Tibial artery (tissue), 4 donors: Measurements from ENCODE around the gene INPP4B.

Source experiments
- DNase-seq, 2 donors: peaks; one replicate each; pipeline ENCODE4 v3.0.0-alpha.2; 2019
- H3K27ac ChIP-seq, 2 donors: fragments of 200-600 bp; sonication (generic) in 1 of 2; 1 replicate in 1 of 2; 2 replicates in 1 of 2; pipeline ENCODE4 v1.5.1; 2018 to 2019; ENCODE audit warnings: mild to moderate bottlenecking in 1 of 2
- H3K27me3 ChIP-seq, 2 donors: fragments of 200-600 bp; sonication (generic) in 1 of 2; one replicate each; pipeline versions ENCODE4 v1.5.1 to v1.6.0; 2016 to 2019
- H3K36me3 ChIP-seq, 3 donors: fragments of 200-600 bp; sonication (generic) in 2 of 3; one replicate each; pipeline ENCODE4 v1.5.1; 2016 to 2019; ENCODE audit warnings: mild to moderate bottlenecking in 2 of 3
- H3K4me1 ChIP-seq, 4 donors: fragments of 200-600 bp; sonication (generic) in 2 of 4; 1 replicate in 3 of 4; 2 replicates in 1 of 4; pipeline ENCODE4 v1.5.1; 2016 to 2019
- H3K4me3 ChIP-seq, 2 donors: fragments of 200-600 bp; sonication (generic) in 1 of 2; 1 replicate in 1 of 2; 2 replicates in 1 of 2; pipeline ENCODE4 v1.5.1; 2018 to 2019; ENCODE audit warnings: mild to moderate bottlenecking in 2 of 2
- H3K9me3 ChIP-seq, 3 donors: fragments of 200-600 bp; sonication (generic) in 1 of 3; one replicate each; pipeline ENCODE4 v1.5.1; 2016 to 2019
- intact Hi-C: fragments of 100-400 bp; cut with DNase I; formaldehyde crosslinking; loops from one replicate; pipeline ENCODE4 v1.15.0; 2023; ENCODE audit warnings: low total_unique reads
- TF ChIP-seq, protein P1 (sequence below), 2 experiments: fragments of 200-600 bp in 1 of 2; fragments of 450-650 bp in 1 of 2; IDR thresholded peaks; one replicate each; pipeline ENCODE4 v1.5.1; 2017 to 2019; ENCODE audit warnings: antibody characterized with exemption in 2 of 2, mild to moderate bottlenecking in 1 of 2, moderate library complexity in 1 of 2

The INPP4B gene

DNA sequence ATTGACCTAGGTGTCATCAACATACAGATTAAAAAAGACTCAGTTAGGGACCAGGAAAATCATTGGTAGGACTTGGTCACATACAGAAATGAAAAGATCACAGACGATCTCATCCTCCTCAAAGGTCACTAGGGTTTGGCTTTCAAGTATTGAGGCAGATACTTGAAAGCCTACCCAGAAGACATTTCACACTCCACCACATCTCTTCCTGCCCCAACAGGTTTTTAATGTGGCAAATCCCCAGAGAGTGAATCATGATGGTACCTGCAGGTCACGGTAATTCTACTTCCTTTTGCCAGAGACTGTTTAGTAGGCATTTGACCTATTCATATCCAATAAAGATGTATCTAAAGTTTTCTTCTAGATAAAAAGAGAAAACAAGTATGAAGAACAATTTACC, 44.1 kb downstream of the INPP4B start:
- Histone ChIP-seq H3K27ac (no peak overlapping the region), H3K9me3 (no peaks in the 10 kb centered on the region), H3K27me3 (no peaks in the 10 kb centered on the region), H3K4me3 (no peak overlapping the region), H3K4me1 (no peaks in the 10 kb centered on the region), H3K36me3 (no peaks in the 10 kb centered on the region)
- DNase-seq, result no peak
- intact Hi-C loops, result no loop called here
- TF ChIP-seq, protein P1, sequence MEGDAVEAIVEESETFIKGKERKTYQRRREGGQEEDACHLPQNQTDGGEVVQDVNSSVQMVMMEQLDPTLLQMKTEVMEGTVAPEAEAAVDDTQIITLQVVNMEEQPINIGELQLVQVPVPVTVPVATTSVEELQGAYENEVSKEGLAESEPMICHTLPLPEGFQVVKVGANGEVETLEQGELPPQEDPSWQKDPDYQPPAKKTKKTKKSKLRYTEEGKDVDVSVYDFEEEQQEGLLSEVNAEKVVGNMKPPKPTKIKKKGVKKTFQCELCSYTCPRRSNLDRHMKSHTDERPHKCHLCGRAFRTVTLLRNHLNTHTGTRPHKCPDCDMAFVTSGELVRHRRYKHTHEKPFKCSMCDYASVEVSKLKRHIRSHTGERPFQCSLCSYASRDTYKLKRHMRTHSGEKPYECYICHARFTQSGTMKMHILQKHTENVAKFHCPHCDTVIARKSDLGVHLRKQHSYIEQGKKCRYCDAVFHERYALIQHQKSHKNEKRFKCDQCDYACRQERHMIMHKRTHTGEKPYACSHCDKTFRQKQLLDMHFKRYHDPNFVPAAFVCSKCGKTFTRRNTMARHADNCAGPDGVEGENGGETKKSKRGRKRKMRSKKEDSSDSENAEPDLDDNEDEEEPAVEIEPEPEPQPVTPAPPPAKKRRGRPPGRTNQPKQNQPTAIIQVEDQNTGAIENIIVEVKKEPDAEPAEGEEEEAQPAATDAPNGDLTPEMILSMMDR (IDR thresholded peaks at IDR 0.05), result no peak

DNA sequence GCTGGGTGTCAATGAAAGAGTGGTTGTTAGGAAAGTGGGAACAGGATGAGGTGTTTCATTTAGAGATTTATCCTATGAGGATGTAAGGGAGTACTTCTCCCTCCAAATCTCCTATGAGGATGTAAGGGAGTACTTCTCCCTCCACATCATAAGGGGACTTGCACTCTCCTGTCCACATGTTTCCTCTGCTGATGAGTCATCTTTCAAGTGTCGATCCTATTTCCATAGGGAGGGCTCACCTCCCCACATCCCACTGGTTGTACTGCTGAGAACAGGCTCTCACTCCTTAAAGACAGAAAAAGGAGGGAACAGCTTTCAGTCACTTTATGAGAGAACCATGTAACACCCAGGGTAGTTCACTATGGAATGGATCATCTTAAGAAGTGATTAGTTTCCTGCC, 65.0 kb downstream of the INPP4B start:
- no peaks in the 10 kb centered on the region for H3K9me3 ChIP-seq

DNA sequence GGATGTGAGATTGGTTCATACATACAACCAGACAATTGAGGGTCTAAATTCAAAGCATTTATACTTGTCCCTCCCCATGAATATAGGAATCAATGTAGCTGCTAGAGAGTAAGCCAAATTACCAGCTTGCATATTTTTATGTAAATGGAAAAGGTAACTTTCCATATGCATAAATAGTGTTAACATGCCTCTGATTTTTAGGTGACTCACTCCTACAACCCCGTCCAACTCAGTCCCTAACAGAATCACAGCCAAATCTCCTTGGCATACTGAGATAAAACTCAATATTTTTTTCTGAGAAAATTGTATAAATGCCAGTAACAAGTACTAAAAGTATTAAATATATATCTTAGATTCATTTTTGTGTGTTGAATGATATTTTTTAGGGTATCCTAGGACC, 67.2 kb downstream of the INPP4B start:
- intact Hi-C loops, result no loop called here
- Histone ChIP-seq H3K36me3 (no peaks in the 10 kb centered on the region), H3K4me3 (no peak overlapping the region), H3K27me3 (no peaks in the 10 kb centered on the region), H3K4me1 (peaks cover 0 to 11% (median 1%) of the 10 kb centered on the region in 4 donors), H3K27ac (no peak overlapping the region), H3K9me3 (no peaks in the 10 kb centered on the region)
- DNase-seq, result no peak
- TF ChIP-seq, protein P1 (IDR thresholded peaks at IDR 0.05), result no peak

More for the DNA sequence above, 65.0 kb downstream of the INPP4B start:
- DNase-seq, result no peak
- no peak overlapping the region for H3K4me3 ChIP-seq
- no peaks in the 10 kb centered on the region for H3K27me3 ChIP-seq
- TF ChIP-seq, protein P1 (IDR thresholded peaks at IDR 0.05), result no peak
- no peak overlapping the region for H3K27ac ChIP-seq
- intact Hi-C loops, result no loop called here
- H3K36me3 ChIP-seq, result no peaks in the 10 kb centered on the region
- H3K4me1 ChIP-seq, result peaks cover 0 to 11% (median 1%) of the 10 kb centered on the region in 4 donors

DNA sequence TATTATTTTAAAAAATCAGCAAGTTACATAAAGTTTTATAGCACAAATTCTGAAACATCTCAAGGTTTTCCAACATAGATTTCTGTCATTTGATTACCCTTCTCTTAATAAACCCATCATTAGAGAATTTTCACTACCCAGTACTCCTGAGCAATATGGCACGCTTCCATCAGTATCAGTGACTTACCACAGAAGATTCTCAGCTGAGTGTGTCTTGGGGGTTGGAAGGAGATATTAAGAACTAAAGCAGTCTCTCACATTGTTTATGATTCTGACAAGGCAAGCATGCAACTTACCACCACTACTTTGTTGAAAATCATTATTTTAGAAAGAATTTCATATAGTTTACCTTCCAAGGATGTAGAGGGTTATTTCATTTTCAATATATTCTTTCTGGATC, 67.7 kb downstream of the INPP4B start:
- Histone ChIP-seq H3K27me3 (no peaks in the 10 kb centered on the region), H3K4me3 (no peak overlapping the region), H3K9me3 (no peaks in the 10 kb centered on the region), H3K27ac (no peak overlapping the region), H3K36me3 (no peaks in the 10 kb centered on the region), H3K4me1 (peaks cover 0 to 11% (median 1%) of the 10 kb centered on the region in 4 donors)
- intact Hi-C loops, result no loop called here
- TF ChIP-seq, protein P1 (IDR thresholded peaks at IDR 0.05), result no peak
- DNase-seq, result no peak

DNA sequence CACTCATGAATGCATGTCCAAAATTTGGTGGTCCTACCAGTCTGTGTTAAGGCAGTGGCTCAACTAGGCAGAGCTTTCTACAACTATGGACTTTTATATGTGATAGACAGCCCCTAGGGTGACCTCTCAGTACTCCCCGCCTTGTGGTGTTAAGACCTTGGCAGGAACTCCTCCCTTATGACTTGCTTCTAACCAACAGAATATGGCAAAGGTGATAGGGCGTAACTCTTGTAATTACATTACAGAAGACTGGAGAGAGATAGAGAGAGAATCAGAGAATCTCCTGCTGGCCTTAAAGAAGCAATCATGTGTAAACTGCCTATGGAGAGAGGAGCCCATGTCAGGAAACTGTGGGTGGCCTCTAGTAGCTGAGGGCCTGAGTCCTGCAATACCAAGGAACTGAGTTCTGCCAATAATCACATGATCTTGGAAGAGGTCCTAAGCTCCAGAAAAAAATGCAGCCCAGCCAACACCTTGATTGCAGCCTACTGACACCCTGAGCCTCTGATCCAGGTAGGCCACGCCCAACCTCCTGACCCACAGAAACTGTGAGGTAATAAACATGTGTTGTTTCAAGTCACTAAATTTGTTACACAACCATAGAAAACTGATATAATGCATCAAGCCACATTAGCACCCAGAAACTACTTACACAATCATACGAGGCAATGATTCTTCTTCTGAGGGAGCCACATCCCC, 68.9 kb downstream of the INPP4B start:
- Histone ChIP-seq H3K27me3 (no peaks in the 10 kb centered on the region), H3K4me3 (no peak overlapping the region), H3K9me3 (no peaks in the 10 kb centered on the region), H3K36me3 (no peaks in the 10 kb centered on the region), H3K27ac (no peak overlapping the region), H3K4me1 (peaks cover 0 to 11% (median 1%) of the 10 kb centered on the region in 4 donors)
- no peak for DNase-seq
- intact Hi-C loops, result no loop called here
- TF ChIP-seq, protein P1 (IDR thresholded peaks at IDR 0.05), result no peak
